SKM-1 (cell line): ENCODE results near the gene IKZF1.
A peak's percentile ranks its signal among the peaks of the same experiment; 100 is the strongest.

Source experiments
- DNase-seq: peaks from one replicate; lab custom pipeline; 2025; ENCODE audit not compliant: unreplicated experiment; lab: John Stamatoyannopoulos, UW

IKZF1 gene

GRCh38 chr7:50436133-50436806 is 131.8 kb downstream of the IKZF1 start:
- no peak for DNase-seq

DNA sequence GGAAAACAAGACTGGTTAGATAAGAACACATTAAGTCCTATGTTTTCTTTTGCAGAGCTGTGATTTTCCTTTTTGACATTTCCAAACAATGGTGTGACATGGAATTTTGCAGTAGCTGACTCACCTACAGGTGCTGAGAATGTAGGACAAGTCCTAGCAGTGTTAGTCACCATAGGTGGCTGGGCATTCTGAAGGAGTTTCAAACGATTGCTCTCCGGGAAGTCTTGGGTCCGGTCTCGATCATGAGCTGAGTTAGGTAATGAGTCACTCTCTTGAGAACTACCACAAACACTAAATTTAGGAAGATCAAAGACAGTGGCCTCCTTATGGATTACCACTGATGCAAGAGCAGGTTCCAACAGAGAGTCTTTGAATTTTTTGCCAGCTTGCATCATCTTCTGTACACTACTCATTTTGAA is 142.0 kb downstream of the IKZF1 start:
- DNase-seq: no peak

DNA sequence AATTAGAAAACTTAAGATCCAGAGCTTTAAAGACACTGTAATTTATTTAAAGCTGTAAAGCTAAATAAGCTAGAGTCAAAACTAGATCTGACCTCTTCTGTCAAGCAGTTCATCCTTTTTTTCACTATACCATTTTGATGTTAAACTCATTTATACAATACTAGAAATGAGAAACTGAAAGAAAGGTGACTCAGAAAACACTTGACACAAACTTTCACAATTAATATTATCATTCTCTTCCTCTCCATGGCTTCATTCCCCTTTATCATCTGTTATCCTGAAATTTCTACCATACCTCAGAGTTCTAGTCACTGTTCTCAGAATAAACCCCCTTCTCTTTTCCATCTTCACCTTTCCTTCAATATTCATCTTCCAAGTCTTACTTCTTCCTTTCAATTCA is 144.3 kb downstream of the IKZF1 start:
- no peak for DNase-seq

GRCh38 chr7:50449501-50449880 is 145.0 kb downstream of the IKZF1 start:
- no peak for DNase-seq

DNA sequence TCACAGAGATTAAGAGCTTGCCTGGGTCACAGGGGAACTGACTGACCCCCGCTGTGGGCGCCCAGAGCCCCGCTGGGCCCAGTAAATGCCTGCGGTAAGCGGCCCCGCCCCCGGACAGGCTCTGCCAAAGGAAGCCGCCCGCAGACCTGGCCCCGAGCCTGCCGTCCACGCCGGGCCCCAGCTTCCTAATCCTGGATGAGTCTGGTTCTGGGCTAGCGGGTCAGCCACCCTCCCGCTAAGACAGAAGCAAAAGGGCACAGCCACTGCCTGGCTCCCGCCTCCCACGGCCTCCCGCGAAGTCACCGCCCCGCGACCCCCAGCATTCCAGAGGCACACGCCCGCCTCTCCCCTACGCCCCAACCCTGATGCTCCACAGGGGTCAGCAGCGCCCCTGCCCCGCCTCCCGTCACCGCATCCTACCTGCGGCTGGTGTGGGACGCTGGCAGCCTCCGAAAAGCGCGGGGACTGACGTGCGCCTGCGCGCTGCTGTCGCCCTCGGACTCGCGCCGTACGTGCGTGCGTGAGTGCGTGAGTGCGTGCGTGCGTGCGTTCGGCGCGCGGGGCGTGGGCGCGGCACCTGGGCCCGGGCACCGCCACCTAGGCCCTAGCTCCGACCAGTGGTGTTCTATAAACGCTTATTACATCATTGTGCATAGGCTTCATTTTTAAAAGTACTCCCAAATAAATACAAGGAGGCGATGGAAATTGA is 145.5 kb downstream of the IKZF1 start, which contains the start of gene FIGNL1:
Gene FIGNL1, minus strand, starts transcription at position 470 of the 709 bp plus-strand sequence. CDS start 3,063 bp downstream, outside the sequence.
- peak; percentile 68 for DNase-seq

DNA sequence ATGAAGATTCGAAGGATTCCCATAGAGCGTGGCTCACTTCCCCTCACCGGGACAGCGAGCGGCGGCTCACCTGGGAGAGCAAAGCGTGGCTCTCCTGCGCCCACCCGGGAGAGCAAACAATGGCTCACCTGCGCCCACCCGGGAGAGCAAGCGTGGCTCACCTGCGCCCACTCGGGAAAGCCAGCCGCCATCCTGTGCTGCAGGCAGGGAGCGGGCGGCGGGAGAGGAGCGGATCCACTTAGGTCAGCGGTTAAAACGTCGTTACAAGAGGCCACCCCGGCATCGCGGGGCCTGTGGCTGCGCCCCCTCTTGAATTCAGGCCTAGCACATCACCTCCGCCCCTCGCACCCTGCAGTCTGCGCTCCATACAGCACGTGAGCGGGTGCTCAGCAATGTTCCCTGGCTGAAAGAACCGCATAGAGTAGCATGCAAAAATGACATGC is 146.1 kb downstream of the IKZF1 start:
- DNase-seq: no peak
